VCaP (cell line): Measurements from ENCODE around the gene PVR.
A peak's percentile ranks its signal among the peaks of the same experiment; 100 is the strongest.

ENCODE experiments used
- H3K27ac ChIP-seq: fragments of 450-650 bp; 2 replicates; pipeline ENCODE4 v1.5.1; 2017
- CTCF ChIP-seq: fragments of 450-650 bp; conservative IDR thresholded peaks from 2 replicates; pipeline ENCODE4 v1.5.1; 2017; ENCODE audit warnings: mild to moderate bottlenecking, moderate library complexity

PVR gene

GRCh38 chr19:44697670-44698034 lies 53.9 kb downstream of the PVR start:
- no peak for TF ChIP-seq CTCF

DNA sequence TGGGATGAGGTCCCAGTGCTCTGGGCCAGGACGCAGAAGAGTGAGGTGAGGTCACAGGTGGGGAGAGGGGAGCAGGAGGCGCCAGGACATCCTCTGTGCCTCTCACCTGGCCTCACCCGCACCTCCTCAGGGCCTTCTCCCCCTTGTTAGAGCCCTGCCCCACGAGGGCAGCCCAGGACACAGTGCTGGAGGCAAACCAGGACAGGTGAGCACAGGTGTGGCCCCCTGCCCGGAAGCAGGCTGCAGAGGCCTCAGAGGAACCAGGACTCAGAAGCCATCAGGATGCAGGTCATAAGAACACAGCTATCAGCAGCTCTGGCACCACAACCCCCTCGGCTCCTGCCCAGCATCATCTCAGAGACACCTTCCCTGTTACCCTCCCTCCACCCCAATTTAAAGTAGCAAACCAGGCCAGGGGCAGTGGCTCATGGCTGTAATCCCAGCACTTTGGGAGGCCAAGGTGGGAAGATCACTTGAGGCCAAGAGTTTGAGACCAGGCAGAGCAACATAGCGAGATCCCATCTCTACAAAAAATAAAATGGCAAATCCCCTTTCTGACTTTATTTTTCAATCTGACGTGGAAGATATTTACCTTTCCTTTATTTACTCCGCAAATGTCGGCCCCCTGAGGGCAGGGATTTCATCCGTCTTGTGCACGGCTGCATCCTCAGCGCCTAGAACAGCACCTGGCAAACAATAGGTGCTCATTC lies 54.9 kb downstream of the PVR start, which contains the start of gene CEACAM16:
TSS of gene CEACAM16 (plus strand) at position 660 of the 710 bp plus-strand sequence. CDS start 2,306 bp downstream, outside the sequence.
- peak within 1 kb of the TSS; percentile 97 for H3K27ac ChIP-seq

More at GRCh38 chr19:44697670-44698034, 53.9 kb downstream of the PVR start:
- peak overlapping the region; percentile 97 for H3K27ac ChIP-seq

GRCh38 chr19:44700547-44700946 lies 56.8 kb downstream of the PVR start:
- no peak for TF ChIP-seq CTCF
- peak overlapping the region; percentile 97; the same call in 1 of the 2 replicates for H3K27ac ChIP-seq

More for the DNA sequence above, 54.9 kb downstream of the PVR start, which contains the start of gene CEACAM16:
- TF ChIP-seq CTCF: no peak

GRCh38 chr19:44701228-44701627 lies 57.5 kb downstream of the PVR start:
- no peak for TF ChIP-seq CTCF
- peak overlapping the region; percentile 97; the same call in 1 of the 2 replicates for H3K27ac ChIP-seq

DNA sequence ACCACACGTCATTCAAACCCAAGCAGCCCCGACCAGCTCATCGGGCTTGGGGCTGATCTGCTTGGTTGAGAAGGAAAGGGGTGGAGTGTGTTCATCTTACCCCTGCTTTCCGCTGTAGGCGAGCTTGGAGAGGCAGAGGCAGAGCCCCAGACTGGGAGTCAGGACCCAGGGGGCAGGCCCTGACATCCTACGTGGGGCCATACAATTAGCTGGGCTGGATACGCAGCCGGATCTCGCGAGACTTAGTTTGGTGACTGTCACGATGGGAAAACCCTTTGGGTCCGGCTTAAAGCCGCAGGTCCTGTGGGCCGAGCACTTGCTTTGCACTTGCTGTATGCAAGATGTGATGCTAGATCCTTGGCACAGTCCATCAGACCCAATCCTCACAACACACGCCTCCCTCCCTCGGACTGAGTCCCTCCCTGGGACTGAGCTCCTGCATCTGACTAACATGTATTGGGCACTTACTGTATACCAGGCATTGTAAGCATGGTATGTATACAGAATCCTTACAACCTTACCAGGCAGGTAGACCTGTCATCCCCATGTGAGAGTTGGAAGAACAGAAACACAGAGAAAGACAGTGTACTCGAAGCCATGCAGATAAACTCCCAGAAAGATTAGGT lies 59.0 kb downstream of the PVR start:
- no peak for TF ChIP-seq CTCF
- H3K27ac ChIP-seq: peak overlapping the region; percentile 97; the same call in 1 of the 2 replicates

DNA sequence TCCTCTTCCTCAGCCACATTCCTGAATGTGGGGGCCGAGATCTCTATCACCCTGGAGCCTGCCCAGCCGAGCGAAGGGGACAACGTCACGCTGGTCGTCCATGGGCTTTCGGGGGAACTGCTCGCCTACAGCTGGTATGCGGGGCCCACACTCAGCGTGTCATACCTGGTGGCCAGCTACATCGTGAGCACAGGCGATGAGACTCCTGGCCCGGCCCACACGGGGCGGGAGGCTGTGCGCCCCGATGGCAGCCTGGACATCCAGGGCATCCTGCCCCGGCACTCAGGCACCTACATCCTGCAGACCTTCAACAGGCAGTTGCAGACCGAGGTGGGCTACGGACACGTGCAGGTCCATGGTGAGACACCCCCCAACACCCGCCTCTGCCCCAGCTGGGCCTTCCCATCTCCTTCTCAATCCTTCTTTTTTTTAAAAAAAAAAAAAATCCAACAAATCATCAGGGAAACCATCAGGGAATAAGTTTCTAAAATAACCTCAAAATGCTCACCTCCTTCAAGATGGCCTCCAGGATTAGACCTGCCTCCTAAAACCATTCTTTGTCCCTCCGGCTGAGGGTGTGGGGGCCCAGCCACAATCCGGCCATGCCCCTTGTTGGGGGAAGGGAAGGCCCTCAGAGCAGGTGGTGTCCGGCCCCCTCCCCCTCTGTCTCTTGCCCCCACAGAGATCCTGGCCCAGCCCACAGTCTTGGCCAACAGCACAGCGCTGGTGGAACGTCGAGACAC lies 59.8 kb downstream of the PVR start:
- no peak overlapping the region; the same call in 1 of the 2 replicates for H3K27ac ChIP-seq
- TF ChIP-seq CTCF: no peak

DNA sequence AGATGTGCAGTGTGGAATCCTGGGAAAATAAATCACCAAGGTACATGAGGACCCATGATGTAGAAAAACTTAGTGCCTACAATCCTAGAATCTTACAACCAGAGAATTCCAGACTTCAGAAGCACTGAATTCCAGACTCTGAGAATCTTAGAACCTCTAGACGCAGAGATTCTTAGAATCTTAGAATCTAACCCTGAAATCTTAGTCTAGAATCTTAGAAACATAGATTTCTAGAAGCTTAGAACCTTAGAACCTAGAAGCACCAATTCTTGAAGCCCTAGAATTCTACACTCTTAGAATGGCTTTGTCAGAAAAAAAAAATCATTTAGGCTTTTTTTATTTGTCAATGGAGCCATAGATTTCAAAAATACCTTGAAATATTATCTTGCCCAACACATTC lies 61.3 kb downstream of the PVR start:
- no peak for TF ChIP-seq CTCF
- no peak overlapping the region for H3K27ac ChIP-seq
